K562 (cell line): Measurements from ENCODE around the gene LRRC75A.

ENCODE experiments used
- CREB1 ChIP-seq, 2 experiments: sonication (generic) in 1 of 2; formaldehyde crosslinking in 1 of 2; IDR thresholded peaks; 2 replicates each; pipeline versions ENCODE4 v1.6.1 to v1.8.0; 2012 to 2022; ENCODE audit warnings: inconsistent platforms in 1 of 2, mild to moderate bottlenecking in 1 of 2, missing genetic modification reagents in 1 of 2, moderate library complexity in 1 of 2
- KDM1A ChIP-seq, 2 experiments: fragments of 450-650 bp; IDR thresholded peaks; 2 replicates each; pipeline ENCODE4 v1.6.1; 2016; ENCODE audit warnings: mild to moderate bottlenecking in 2 of 2
- SP2 ChIP-seq: IDR thresholded peaks from 2 replicates; pipeline ENCODE4 v1.6.1; 2011; ENCODE audit warnings: mild to moderate bottlenecking, low read depth, low read length, moderate library complexity; ENCODE audit not compliant: poor library complexity, severe bottlenecking; ENCODE audit errors: extremely low read depth
- TAF15 ChIP-seq: fragments of 200-400 bp; formaldehyde crosslinking; IDR thresholded peaks from 2 replicates; pipeline ENCODE4 v1.6.1; 2017; ENCODE audit warnings: mild to moderate bottlenecking, low read depth, low read length, moderate library complexity
- ZNF140 ChIP-seq: fragments of 250-450 bp; sonication (Bioruptor Pico); IDR thresholded peaks from 2 replicates; pipeline ENCODE4 v1.8.0; 2021; ENCODE audit warnings: moderate library complexity, mild to moderate bottlenecking, inconsistent platforms
- ZNF143 ChIP-seq: sonication (generic); formaldehyde crosslinking; IDR thresholded peaks from 2 replicates; pipeline ENCODE4 v1.9.0; 2022; ENCODE audit warnings: mild to moderate bottlenecking, missing genetic modification reagents
- TF ChIP-seq, protein P1 (sequence below), 3 experiments: IDR thresholded peaks in 2 of 3; conservative IDR thresholded peaks in 1 of 3; 2 replicates each; pipeline ENCODE4 v1.5.1; 2011 to 2012; ENCODE audit warnings: low read length in 3 of 3, mild to moderate bottlenecking in 3 of 3, control low read depth in 2 of 3, improper control_type of control experiment in 1 of 3, inconsistent platforms in 1 of 3, low read depth in 1 of 3, mixed read lengths in 1 of 3, moderate library complexity in 1 of 3; ENCODE audit not compliant: insufficient read depth in 2 of 3
- TF ChIP-seq, protein P2 (sequence below): sonication (generic); formaldehyde crosslinking; IDR thresholded peaks from 2 replicates; pipeline ENCODE4 v1.8.1; 2023; ENCODE audit warnings: mild to moderate bottlenecking, missing genetic modification reagents
- TF ChIP-seq, protein P3 (sequence below): sonication (generic); formaldehyde crosslinking; IDR thresholded peaks from 2 replicates; pipeline ENCODE4 v1.9.0; 2022; ENCODE audit warnings: mild to moderate bottlenecking, missing genetic modification reagents

DNA sequence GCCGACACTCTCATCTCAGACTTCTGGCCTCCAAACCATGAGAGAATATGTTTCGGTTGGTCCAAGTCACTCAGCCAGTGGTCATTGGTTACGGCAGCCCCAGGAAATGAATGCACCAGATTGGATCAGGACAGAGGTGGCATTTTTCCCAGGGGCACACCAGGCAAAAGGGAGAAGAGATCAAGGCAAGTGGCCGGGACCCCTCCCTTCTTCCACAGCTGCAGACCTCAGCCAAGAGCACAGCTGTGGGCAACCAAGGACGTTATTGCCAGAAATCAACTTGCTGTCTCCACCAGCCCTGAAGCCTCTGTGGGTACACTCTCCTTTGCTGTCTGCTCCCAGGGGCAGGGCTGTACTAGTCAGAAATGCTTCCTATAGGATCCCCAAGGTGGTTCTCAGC is 20.7 kb downstream of the LRRC75A start:
- no peak for TF ChIP-seq SP2
- TF ChIP-seq ZNF143, result no peak
- no peak for TF ChIP-seq ZNF140 (CRISPR knock-in tag)
- TF ChIP-seq, protein P1, sequence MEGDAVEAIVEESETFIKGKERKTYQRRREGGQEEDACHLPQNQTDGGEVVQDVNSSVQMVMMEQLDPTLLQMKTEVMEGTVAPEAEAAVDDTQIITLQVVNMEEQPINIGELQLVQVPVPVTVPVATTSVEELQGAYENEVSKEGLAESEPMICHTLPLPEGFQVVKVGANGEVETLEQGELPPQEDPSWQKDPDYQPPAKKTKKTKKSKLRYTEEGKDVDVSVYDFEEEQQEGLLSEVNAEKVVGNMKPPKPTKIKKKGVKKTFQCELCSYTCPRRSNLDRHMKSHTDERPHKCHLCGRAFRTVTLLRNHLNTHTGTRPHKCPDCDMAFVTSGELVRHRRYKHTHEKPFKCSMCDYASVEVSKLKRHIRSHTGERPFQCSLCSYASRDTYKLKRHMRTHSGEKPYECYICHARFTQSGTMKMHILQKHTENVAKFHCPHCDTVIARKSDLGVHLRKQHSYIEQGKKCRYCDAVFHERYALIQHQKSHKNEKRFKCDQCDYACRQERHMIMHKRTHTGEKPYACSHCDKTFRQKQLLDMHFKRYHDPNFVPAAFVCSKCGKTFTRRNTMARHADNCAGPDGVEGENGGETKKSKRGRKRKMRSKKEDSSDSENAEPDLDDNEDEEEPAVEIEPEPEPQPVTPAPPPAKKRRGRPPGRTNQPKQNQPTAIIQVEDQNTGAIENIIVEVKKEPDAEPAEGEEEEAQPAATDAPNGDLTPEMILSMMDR (IDR thresholded peaks at IDR 0.05 in 2 of 3, conservative IDR thresholded peaks at IDR 0.05 in 1 of 3; ENCODE audit: insufficient read depth in 2 of 3, low read depth in 1 of 3, low read length in 3 of 3), result no peak
- TF ChIP-seq, protein P2, sequence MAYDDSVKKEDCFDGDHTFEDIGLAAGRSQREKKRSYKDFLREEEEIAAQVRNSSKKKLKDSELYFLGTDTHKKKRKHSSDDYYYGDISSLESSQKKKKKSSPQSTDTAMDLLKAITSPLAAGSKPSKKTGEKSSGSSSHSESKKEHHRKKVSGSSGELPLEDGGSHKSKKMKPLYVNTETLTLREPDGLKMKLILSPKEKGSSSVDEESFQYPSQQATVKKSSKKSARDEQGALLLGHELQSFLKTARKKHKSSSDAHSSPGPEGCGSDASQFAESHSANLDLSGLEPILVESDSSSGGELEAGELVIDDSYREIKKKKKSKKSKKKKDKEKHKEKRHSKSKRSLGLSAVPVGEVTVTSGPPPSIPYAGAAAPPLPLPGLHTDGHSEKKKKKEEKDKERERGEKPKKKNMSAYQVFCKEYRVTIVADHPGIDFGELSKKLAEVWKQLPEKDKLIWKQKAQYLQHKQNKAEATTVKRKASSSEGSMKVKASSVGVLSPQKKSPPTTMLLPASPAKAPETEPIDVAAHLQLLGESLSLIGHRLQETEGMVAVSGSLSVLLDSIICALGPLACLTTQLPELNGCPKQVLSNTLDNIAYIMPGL (CRISPR knock-in tag), result no peak
- TF ChIP-seq, protein P3, sequence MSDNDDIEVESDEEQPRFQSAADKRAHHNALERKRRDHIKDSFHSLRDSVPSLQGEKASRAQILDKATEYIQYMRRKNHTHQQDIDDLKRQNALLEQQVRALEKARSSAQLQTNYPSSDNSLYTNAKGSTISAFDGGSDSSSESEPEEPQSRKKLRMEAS, result no peak
- no peak for TF ChIP-seq TAF15
- no peak for TF ChIP-seq CREB1 (IDR thresholded peaks at IDR 0.05)
- TF ChIP-seq CREB1 (CRISPR knock-in tag; IDR thresholded peaks at IDR 0.05), result no peak
- TF ChIP-seq KDM1A (IDR thresholded peaks at IDR 0.05), result no peak
